ENCODE measurements around the gene PCDH9.

The PCDH9 gene

GRCh38 chr13:67023130-67023876 lies 206.8 kb downstream of the PCDH9 start:
- DNase-seq (ENCODE audit: low spot score) = peak; percentile 16

GRCh38 chr13:67018775-67019174 lies 211.4 kb downstream of the PCDH9 start:
- no peak for DNase-seq (ENCODE audit: low spot score)

- no peak for DNase-seq (ENCODE audit: low spot score)
These were observed 212.9 kb downstream of the PCDH9 start for GRCh38 chr13:67017276-67017675.

- no peak for DNase-seq (ENCODE audit: low spot score)
These were observed 214.0 kb downstream of the PCDH9 start for GRCh38 chr13:67015976-67016600.

GRCh38 chr13:67014399-67014798 lies 215.7 kb downstream of the PCDH9 start:
- no peak for DNase-seq (ENCODE audit: low spot score)

- DNase-seq (ENCODE audit: low spot score) = no peak
These were observed 216.4 kb downstream of the PCDH9 start for GRCh38 chr13:67013709-67014108.

GRCh38 chr13:67008075-67008668 lies 222.0 kb downstream of the PCDH9 start:
- no peak for DNase-seq (ENCODE audit: low spot score)

DNA sequence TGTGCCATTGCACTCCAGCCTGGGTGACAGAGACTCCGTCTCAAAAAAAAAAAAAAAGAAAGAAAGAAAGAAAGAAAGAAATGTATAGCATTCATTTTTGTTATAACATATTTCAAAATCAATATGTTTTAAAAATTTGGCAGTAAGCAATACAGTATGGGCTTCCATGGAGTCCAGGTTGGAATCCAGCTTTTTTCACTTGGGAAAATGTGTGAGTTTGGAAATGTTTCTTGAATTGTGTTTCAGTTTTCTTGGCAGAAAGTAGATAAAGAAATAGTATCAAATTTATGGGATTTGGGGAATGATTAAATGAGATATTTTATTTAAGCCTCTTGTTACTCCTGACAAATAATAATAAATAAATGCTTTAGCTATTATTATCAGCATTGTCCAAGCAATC lies 225.6 kb downstream of the PCDH9 start:
- no peak for DNase-seq (ENCODE audit: low spot score)

DNA sequence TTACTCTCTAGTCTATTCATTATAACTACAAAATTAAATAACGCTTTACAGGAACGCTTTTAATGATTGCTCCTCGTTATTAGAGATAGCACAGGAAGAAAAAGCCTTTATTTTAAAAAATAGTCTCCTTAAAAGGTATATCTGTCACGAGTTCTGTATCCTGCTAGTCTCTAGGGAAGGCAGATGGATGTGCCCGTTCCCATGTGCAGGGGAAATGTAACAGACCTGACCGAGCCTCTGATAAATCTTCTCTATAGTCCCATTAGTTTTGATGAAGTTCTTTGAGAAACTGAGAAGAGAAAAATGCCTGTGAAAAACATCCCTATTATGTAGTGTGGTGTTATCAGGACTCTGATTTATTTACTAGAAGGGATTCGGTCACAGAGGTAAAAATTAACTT lies 226.4 kb downstream of the PCDH9 start:
- no peak for DNase-seq (ENCODE audit: low spot score)

- DNase-seq (ENCODE audit: low spot score) = no peak
These were observed 228.8 kb downstream of the PCDH9 start for GRCh38 chr13:67001363-67001762.

- DNase-seq (ENCODE audit: low spot score) = no peak
These were observed 233.6 kb downstream of the PCDH9 start for GRCh38 chr13:66996503-66996902.

DNA sequence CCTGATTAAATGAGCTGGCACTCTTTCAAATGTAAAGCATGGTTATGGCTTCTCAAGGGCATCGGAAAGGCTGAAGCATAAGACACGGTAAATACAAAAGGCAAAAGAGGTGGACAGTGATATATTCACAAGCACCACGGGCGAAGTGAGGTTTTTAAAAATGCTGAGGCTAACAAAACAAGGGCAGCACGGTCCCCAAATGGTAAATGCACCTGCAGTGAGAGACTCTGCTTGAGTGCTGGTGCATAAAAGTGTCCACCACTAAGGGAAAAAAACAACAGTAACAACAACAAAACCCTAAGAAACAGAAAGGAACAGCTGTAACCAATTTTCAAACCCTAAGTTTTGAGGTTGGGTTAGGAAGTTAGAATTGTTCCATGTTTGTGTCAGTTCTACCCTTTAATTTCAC lies 234.9 kb downstream of the PCDH9 start:
- DNase-seq (ENCODE audit: low spot score) = no peak

DNA sequence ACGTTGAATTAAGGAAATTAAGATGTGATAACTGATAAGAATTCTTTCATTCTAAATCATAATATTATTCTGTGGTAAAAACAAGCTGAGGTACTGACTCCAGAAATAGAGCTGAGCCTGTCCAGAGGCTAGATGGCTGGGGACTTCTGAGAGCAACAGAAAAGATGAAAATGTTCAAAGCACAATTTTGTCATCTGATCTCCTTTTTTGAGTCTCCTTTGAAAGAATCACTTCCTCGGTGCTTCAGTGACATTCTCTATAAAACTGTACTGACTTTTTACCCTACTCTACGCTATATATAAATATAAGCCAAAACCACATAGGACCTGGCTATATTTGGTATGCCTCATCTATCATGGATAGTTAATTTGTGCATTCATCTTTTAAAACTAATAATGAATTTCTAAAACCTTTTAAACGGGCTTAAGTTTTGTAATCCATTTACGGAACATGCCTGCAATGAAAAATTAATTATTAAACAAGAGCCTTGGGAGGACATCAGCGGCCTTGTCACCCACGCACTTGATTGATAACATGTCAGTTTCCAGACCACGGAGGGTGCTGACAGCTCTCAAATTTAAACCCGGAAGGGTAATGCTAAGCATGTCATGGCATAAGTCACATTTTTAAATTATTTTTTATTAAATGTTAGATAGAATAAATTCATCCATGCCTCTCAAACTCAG lies 235.5 kb downstream of the PCDH9 start:
- no peak for DNase-seq (ENCODE audit: low spot score)

GRCh38 chr13:66994097-66994496 lies 236.0 kb downstream of the PCDH9 start:
- no peak for DNase-seq (ENCODE audit: low spot score)

DNA sequence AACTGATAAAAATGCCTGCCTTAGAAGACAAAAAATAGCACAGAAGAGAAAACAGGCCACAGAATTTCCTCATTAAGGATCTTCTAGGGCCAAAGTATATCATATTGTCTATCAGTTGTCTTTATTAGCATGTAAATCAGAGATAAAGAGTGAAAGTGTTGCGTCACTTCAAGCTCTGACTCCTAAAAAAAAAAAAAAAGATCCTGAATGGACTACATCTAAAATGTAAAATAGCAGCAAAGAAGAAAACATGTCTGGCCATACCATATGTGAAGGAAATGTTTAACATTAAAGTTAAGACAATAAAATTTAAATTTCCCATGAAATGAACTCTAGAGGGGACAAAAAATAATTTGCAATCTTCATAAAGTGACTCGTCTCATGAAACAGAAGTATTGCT lies 237.4 kb downstream of the PCDH9 start:
- no peak for DNase-seq (ENCODE audit: low spot score)

DNA sequence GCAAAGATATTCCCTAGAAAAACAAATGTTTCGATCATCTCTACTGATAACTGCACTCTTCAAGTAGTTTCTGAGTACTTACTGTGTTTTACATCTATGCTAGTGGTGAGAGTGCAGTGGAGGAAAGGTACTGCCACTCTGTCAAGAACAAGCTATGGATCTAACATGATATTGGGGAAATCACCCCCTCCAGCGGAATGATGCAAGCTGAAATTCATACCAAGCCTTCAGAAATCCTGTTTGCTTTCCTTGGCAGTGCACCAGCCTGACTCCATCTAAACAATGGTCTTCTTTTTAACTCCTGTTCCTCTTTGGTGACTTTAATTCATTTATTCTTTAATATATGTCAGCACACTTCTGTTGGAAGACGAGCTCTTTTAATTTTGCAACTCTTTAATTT lies 238.0 kb downstream of the PCDH9 start:
- no peak for DNase-seq (ENCODE audit: low spot score)

DNA sequence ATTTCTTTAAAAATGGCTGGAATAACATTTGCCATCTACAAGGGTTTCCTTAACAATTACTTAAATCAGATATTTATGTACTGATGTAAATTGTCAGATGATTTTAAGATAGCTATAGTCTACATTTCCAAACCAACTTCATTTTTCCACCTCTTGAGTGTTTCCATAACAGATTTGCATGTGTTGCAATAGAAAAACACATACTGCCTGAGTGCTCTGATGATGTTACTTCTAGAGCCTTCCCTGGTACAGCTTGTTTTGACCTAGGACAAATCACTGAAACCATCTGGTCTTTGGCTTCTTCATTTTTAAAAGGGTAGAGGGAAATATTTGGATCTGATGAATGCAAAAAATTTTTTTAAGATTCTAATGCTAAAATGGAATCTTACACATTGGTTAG lies 245.9 kb downstream of the PCDH9 start:
- no peak for DNase-seq (ENCODE audit: low spot score)

GRCh38 chr13:66981912-66982311 lies 248.2 kb downstream of the PCDH9 start:
- DNase-seq (ENCODE audit: low spot score) = no peak

DNA sequence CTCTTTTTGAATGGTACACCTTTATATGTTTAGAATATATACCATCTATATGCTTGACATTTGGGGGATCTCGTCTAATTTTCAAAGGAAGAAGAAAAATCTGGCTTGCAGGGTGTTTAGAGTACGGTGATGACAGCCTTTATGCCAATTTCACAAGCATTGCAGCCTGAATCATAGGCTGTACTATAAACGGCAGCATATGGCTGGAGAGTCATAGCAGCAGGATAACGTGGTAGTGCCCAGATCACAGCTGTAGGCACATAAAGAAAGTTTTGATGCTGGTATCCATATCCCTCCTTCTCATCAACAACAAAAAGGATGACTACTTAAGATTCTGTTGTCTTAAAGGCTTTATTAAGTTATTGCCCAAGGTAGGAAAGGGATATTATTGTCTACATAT lies 253.0 kb downstream of the PCDH9 start:
- DNase-seq (ENCODE audit: low spot score) = no peak

GRCh38 chr13:66974889-66975288 lies 255.2 kb downstream of the PCDH9 start:
- no peak for DNase-seq (ENCODE audit: low spot score)

DNA sequence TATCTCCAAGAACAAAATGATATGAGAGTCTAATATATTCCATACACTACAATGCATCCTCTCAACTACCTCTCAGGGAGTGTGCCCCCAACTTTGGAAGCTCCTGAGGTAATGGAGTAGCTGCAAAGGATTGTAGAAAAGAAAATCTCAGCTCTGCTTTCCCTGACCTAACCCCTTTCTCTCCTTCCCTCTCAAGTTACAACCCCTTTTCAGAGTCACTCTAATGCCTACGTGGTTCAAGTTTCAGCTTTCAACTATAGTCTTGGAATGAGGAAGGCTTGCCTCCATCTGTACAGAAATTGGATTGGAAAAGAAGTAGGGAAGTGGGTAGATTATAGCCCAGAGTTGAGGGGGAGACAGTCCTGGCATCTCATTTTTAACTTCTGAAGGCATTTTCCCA lies 256.0 kb downstream of the PCDH9 start:
- no peak for DNase-seq (ENCODE audit: low spot score)

DNA sequence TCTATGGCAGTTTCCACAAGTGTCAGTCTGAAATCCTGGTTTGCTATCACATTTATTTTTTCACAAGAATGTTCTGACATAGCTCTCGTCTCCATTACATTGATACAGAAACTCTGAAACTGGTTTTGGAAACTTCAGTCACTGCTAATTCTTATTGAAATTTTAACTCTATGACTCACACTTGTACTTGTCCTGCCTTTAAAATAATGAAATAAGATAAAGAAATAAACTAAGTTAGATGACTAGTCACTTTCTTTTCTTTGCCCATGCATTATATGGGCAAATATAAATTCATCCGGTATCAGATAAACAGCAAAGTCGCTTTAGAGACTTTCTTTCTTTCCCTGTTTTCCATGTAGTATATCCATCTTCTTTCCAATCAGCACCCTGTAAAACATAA lies 257.5 kb downstream of the PCDH9 start:
- no peak for DNase-seq (ENCODE audit: low spot score)

DNA sequence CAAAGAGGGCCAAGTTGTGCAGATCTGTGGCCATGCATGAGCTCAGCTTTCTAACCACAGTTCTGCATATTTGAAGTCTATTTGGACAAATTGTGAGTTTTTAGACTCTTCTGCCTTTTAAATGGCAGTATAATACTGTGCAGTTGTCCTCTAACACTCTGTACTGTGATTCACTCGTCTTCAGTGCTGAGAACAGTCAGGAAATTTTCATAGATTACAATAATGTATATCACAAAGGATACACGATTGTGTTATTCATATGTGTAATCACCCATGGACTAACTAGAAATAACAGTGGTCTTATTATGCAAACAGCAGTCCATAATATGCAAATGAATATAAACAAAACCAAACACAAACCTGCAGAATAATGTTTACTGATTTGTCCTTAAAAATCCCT lies 259.1 kb downstream of the PCDH9 start:
- DNase-seq (ENCODE audit: low spot score) = no peak

Data from hepatic stellate cell (primary cell).